Measurements from ENCODE around the gene HAUS2.
A peak's percentile ranks its signal among the peaks of the same experiment; 100 is the strongest.
"Not testable (repeated sequence)": the region's sequence is repeated elsewhere in the genome, so short reads cannot be mapped to it uniquely, and the experiment has no call there.

Gene HAUS2

GRCh38 chr15:42575188-42576039 is 26.8 kb downstream of the HAUS2 start, which contains the start of gene STARD9:
Gene STARD9 (plus strand): TSS chr15:42575606. CDS start chr15:42575716, 110 bp downstream.
- peak; percentile 97 for DNase-seq (ENCODE audit: low read depth, low spot score)

GRCh38 chr15:42576040-42576594 is 27.5 kb downstream of the HAUS2 start:
- no peak for DNase-seq (ENCODE audit: low read depth, low spot score)

GRCh38 chr15:42576776-42577175 is 28.1 kb downstream of the HAUS2 start:
- no peak for DNase-seq (ENCODE audit: low read depth, low spot score)

GRCh38 chr15:42577514-42578031 is 28.9 kb downstream of the HAUS2 start:
- DNase-seq (ENCODE audit: low read depth, low spot score): no peak

GRCh38 chr15:42578984-42579537 is 30.4 kb downstream of the HAUS2 start:
- DNase-seq (ENCODE audit: low read depth, low spot score): no peak

GRCh38 chr15:42581272-42581730 is 32.7 kb downstream of the HAUS2 start:
- DNase-seq (ENCODE audit: low read depth, low spot score): no peak

GRCh38 chr15:42582569-42583375 is 34.1 kb downstream of the HAUS2 start:
- no peak for DNase-seq (ENCODE audit: low read depth, low spot score)

GRCh38 chr15:42584031-42584765 is 35.6 kb downstream of the HAUS2 start:
- DNase-seq (ENCODE audit: low read depth, low spot score): no peak

- no peak for DNase-seq (ENCODE audit: low read depth, low spot score)
Observed at GRCh38 chr15:42590619-42591237, 42.1 kb downstream of the HAUS2 start.

- DNase-seq (ENCODE audit: low read depth, low spot score): no peak
Observed at GRCh38 chr15:42591238-42591934, 42.7 kb downstream of the HAUS2 start.

- no peak for DNase-seq (ENCODE audit: low read depth, low spot score)
Observed at GRCh38 chr15:42592716-42593115, 44.1 kb downstream of the HAUS2 start.

GRCh38 chr15:42593143-42593542 is 44.5 kb downstream of the HAUS2 start:
- DNase-seq (ENCODE audit: low read depth, low spot score): no peak

- DNase-seq (ENCODE audit: low read depth, low spot score): no peak
Observed at GRCh38 chr15:42594095-42594494, 45.5 kb downstream of the HAUS2 start.

- no peak for DNase-seq (ENCODE audit: low read depth, low spot score)
Observed at GRCh38 chr15:42595626-42596240, 47.1 kb downstream of the HAUS2 start.

GRCh38 chr15:42601316-42601715 is 52.7 kb downstream of the HAUS2 start:
- DNase-seq (ENCODE audit: low read depth, low spot score): not testable (repeated sequence)

- no peak for DNase-seq (ENCODE audit: low read depth, low spot score)
Observed at GRCh38 chr15:42602501-42602900, 53.9 kb downstream of the HAUS2 start.

GRCh38 chr15:42603978-42604377 is 55.3 kb downstream of the HAUS2 start:
- DNase-seq (ENCODE audit: low read depth, low spot score): no peak

- DNase-seq (ENCODE audit: low read depth, low spot score): no peak
Observed at GRCh38 chr15:42604894-42605744, 56.5 kb downstream of the HAUS2 start.
